ENCODE measurements around the gene SERTM1.

SERTM1 gene

GRCh38 chr13:36673838-36674326 lies at the start of gene SERTM1:
SERTM1 (plus strand) TSS chr13:36674020; CDS start chr13:36695079, 21,059 bp downstream.
- DNase-seq (ENCODE audit: low spot score), result peak; percentile 88

- no peak for DNase-seq (ENCODE audit: low spot score)
Measured at GRCh38 chr13:36628377-36629056, 45.3 kb upstream of the SERTM1 start.

GRCh38 chr13:36629057-36629385 lies 44.8 kb upstream of the SERTM1 start:
- no peak for DNase-seq (ENCODE audit: low spot score)

- no peak for DNase-seq (ENCODE audit: low spot score)
Measured at GRCh38 chr13:36630181-36630803, 43.5 kb upstream of the SERTM1 start.

GRCh38 chr13:36639610-36640009 lies 34.2 kb upstream of the SERTM1 start:
- DNase-seq (ENCODE audit: low spot score), result no peak

GRCh38 chr13:36650611-36651010 lies 23.2 kb upstream of the SERTM1 start:
- DNase-seq (ENCODE audit: low spot score), result no peak

- no peak for DNase-seq (ENCODE audit: low spot score)
Measured at GRCh38 chr13:36665630-36666029, 8.2 kb upstream of the SERTM1 start.

GRCh38 chr13:36666477-36667229 lies 7.2 kb upstream of the SERTM1 start:
- no peak for DNase-seq (ENCODE audit: low spot score)

- DNase-seq (ENCODE audit: low spot score), result no peak
Measured at GRCh38 chr13:36668316-36668715, 5.5 kb upstream of the SERTM1 start.

- no peak for DNase-seq (ENCODE audit: low spot score)
Measured at GRCh38 chr13:36673352-36673751, 468 bp upstream of the SERTM1 start.

- peak; percentile 48 for DNase-seq (ENCODE audit: low spot score)
Measured at GRCh38 chr13:36674337-36675212, 755 bp downstream of the SERTM1 start.

- DNase-seq (ENCODE audit: low spot score), result no peak
Measured at GRCh38 chr13:36675213-36675536, 1.4 kb downstream of the SERTM1 start.

GRCh38 chr13:36680913-36681312 lies 7.1 kb downstream of the SERTM1 start:
- no peak for DNase-seq (ENCODE audit: low spot score)

- DNase-seq (ENCODE audit: low spot score), result no peak
Measured at GRCh38 chr13:36681894-36682624, 8.2 kb downstream of the SERTM1 start.

- DNase-seq (ENCODE audit: low spot score), result no peak
Measured at GRCh38 chr13:36683701-36684100, 9.9 kb downstream of the SERTM1 start.

- DNase-seq (ENCODE audit: low spot score), result no peak
Measured at GRCh38 chr13:36685927-36686326, 12.1 kb downstream of the SERTM1 start.

GRCh38 chr13:36696410-36697010 lies 22.7 kb downstream of the SERTM1 start:
- no peak for DNase-seq (ENCODE audit: low spot score)

- no peak for DNase-seq (ENCODE audit: low spot score)
Measured at GRCh38 chr13:36700170-36700569, 26.4 kb downstream of the SERTM1 start.

GRCh38 chr13:36706755-36707154 lies 32.9 kb downstream of the SERTM1 start:
- DNase-seq (ENCODE audit: low spot score), result no peak

GRCh38 chr13:36709136-36709890 lies 35.5 kb downstream of the SERTM1 start:
- no peak for DNase-seq (ENCODE audit: low spot score)
